Measurements from ENCODE around the gene TAF11L2. TPM values are rescaled to one million over a fixed set of nuclear protein-coding genes. Genes with fewer than 3 reads are reported as not detected.
"Not testable (repeated sequence)": the region's sequence is repeated elsewhere in the genome, so short reads cannot be mapped to it uniquely, and the experiment has no call there.

The TAF11L2 gene
- total RNA-seq, 2 experiments from 2014 or later, result not detected

GRCh38 chr5:17461793-17462192 lies 36.2 kb upstream of the TAF11L2 start:
- H3K9me3 Mint-ChIP-seq, result peaks cover 23% of the 10 kb centered on the region
- H3K27me3 Mint-ChIP-seq, result no peaks in the 10 kb centered on the region

GRCh38 chr5:17463653-17464052 lies 34.4 kb upstream of the TAF11L2 start:
- Mint-ChIP-seq H3K4me1 (ENCODE audit: low read depth) (no peaks in the 10 kb centered on the region), H3K27ac (no peak overlapping the region), H3K27me3 (no peaks in the 10 kb centered on the region), H3K9me3 (peaks cover 21% of the 10 kb centered on the region), H3K36me3 (ENCODE audit: low read depth) (no peaks in the 10 kb centered on the region), H3K4me3 (no peak overlapping the region)
- no peak overlapping the region for H3K27ac ChIP-seq (ENCODE audit: low read depth in 1 of 2, low read length in 2 of 2)
- ChIA-PET CTCF (no interaction called here), POLR2A (no interaction called here)
- H3K4me1 ChIP-seq (ENCODE audit: insufficient read depth, low read length), result no peaks in the 10 kb centered on the region
- intact Hi-C loops (cut with DNase I, micrococcal nuclease), result no loop called here
- no peak for TF ChIP-seq CTCF (IDR thresholded peaks at IDR 0.05)
- DNase-seq, result no peak
- peaks cover 0 to 17% of the 10 kb centered on the region in 2 experiments for H3K9me3 ChIP-seq (ENCODE audit: control insufficient read depth in 1 of 2, insufficient read depth in 1 of 2, low read length in 2 of 2)
- no peak overlapping the region for H3K4me3 ChIP-seq (ENCODE audit: low read length)
- no peaks in the 10 kb centered on the region for H3K27me3 ChIP-seq (ENCODE audit: control insufficient read depth in 1 of 2, insufficient read depth in 2 of 2, low read length in 2 of 2)
- H3K36me3 ChIP-seq (ENCODE audit: insufficient read depth, low read length), result no peaks in the 10 kb centered on the region
- ATAC-seq (ENCODE audit: poor library complexity), result no peak

More at GRCh38 chr5:17461793-17462192, 36.2 kb upstream of the TAF11L2 start:
- TF ChIP-seq CTCF (IDR thresholded peaks at IDR 0.05), result no peak
- H3K27me3 ChIP-seq (ENCODE audit: control insufficient read depth in 1 of 2, insufficient read depth in 2 of 2, low read length in 2 of 2), result no peaks in the 10 kb centered on the region
- no peak overlapping the region for H3K4me3 ChIP-seq (ENCODE audit: low read length)
- H3K27ac Mint-ChIP-seq, result no peak overlapping the region
- H3K4me1 ChIP-seq (ENCODE audit: insufficient read depth, low read length), result no peaks in the 10 kb centered on the region
- H3K36me3 Mint-ChIP-seq (ENCODE audit: low read depth), result no peaks in the 10 kb centered on the region
- intact Hi-C loops (cut with DNase I, micrococcal nuclease), result no loop called here
- no peak for DNase-seq
- no peak for ATAC-seq (ENCODE audit: poor library complexity)
- POLR2A ChIA-PET, result no interaction called here
- no peaks in the 10 kb centered on the region for H3K4me1 Mint-ChIP-seq (ENCODE audit: low read depth)
- H3K27ac ChIP-seq (ENCODE audit: low read depth in 1 of 2, low read length in 2 of 2), result no peak overlapping the region
- peaks cover 0 to 15% of the 10 kb centered on the region in 2 experiments for H3K9me3 ChIP-seq (ENCODE audit: control insufficient read depth in 1 of 2, insufficient read depth in 1 of 2, low read length in 2 of 2)
- no peaks in the 10 kb centered on the region for H3K36me3 ChIP-seq (ENCODE audit: insufficient read depth, low read length)
- CTCF ChIA-PET, result no interaction called here
- no peak overlapping the region for H3K4me3 Mint-ChIP-seq

- Mint-ChIP-seq H3K27ac (no peak overlapping the region), H3K36me3 (ENCODE audit: low read depth) (no peaks in the 10 kb centered on the region), H3K9me3 (peaks cover 5% of the 10 kb centered on the region), H3K4me1 (ENCODE audit: low read depth) (no peaks in the 10 kb centered on the region), H3K27me3 (no peaks in the 10 kb centered on the region), H3K4me3 (no peak overlapping the region)
- ATAC-seq (ENCODE audit: poor library complexity) (no peak), DNase-seq (no peak)
- no peaks in the 10 kb centered on the region for H3K27me3 ChIP-seq (ENCODE audit: control insufficient read depth in 1 of 2, insufficient read depth in 2 of 2, low read length in 2 of 2)
- no peak overlapping the region for H3K4me3 ChIP-seq (ENCODE audit: low read length)
- no peak for TF ChIP-seq CTCF (IDR thresholded peaks at IDR 0.05)
- CTCF ChIA-PET, result no interaction called here
- H3K36me3 ChIP-seq (ENCODE audit: insufficient read depth, low read length), result no peaks in the 10 kb centered on the region
- peaks cover 0 to 6% of the 10 kb centered on the region in 2 experiments for H3K9me3 ChIP-seq (ENCODE audit: control insufficient read depth in 1 of 2, insufficient read depth in 1 of 2, low read length in 2 of 2)
- no peaks in the 10 kb centered on the region for H3K4me1 ChIP-seq (ENCODE audit: insufficient read depth, low read length)
- no peak overlapping the region for H3K27ac ChIP-seq (ENCODE audit: low read depth in 1 of 2, low read length in 2 of 2)
- intact Hi-C loops (cut with DNase I, micrococcal nuclease), result no loop called here
- POLR2A ChIA-PET, result no interaction called here
Observed at GRCh38 chr5:17470064-17470463, 28.0 kb upstream of the TAF11L2 start.

GRCh38 chr5:17475064-17475463 lies 23.0 kb upstream of the TAF11L2 start:
- H3K27ac ChIP-seq (ENCODE audit: low read depth in 1 of 2, low read length in 2 of 2); H3K27ac Mint-ChIP-seq; H3K9me3 ChIP-seq (ENCODE audit: control insufficient read depth in 1 of 2, insufficient read depth in 1 of 2, low read length in 2 of 2); H3K4me3 Mint-ChIP-seq; H3K4me3 ChIP-seq (ENCODE audit: low read length); intact Hi-C loops (cut with DNase I, micrococcal nuclease); H3K36me3 Mint-ChIP-seq (ENCODE audit: low read depth); H3K27me3 ChIP-seq (ENCODE audit: control insufficient read depth in 1 of 2, insufficient read depth in 2 of 2, low read length in 2 of 2); ATAC-seq (ENCODE audit: poor library complexity); H3K4me1 Mint-ChIP-seq (ENCODE audit: low read depth); H3K4me1 ChIP-seq (ENCODE audit: insufficient read depth, low read length); DNase-seq; CTCF ChIA-PET; H3K27me3 Mint-ChIP-seq; H3K9me3 Mint-ChIP-seq; POLR2A ChIA-PET; H3K36me3 ChIP-seq (ENCODE audit: insufficient read depth, low read length): not testable (repeated sequence)
